GM12891 (cell line): ENCODE results near the gene LHFPL6.

Experiments used
- DNase-seq: peaks from one replicate; pipeline ENCODE4 v3.0.0; 2011; ENCODE audit warnings: low spot score; ENCODE audit not compliant: insufficient read length
- FAIRE-seq: peaks from 2 replicates; lab custom pipeline; 2011; peaks lifted over from hg19 to GRCh38; lab: Jason Lieb, UNC
- PAX5 ChIP-seq: IDR thresholded peaks from 2 replicates; pipeline ENCODE4 v1.6.1; 2011; ENCODE audit warnings: low read length, moderate library complexity, mild to moderate bottlenecking; ENCODE audit not compliant: insufficient read depth, severe bottlenecking
- POLR2A ChIP-seq: IDR thresholded peaks from 2 replicates; pipeline ENCODE4 v1.6.1; 2011; ENCODE audit warnings: low read depth, low read length, control low read depth
- POLR2AphosphoS5 ChIP-seq: IDR thresholded peaks from 2 replicates; pipeline ENCODE4 v1.6.1; 2011; ENCODE audit warnings: low read depth, low read length, control low read depth
- POU2F2 ChIP-seq: IDR thresholded peaks from 2 replicates; pipeline ENCODE4 v1.6.1; 2011; ENCODE audit warnings: low read depth, mild to moderate bottlenecking, control low read depth, low read length, moderate library complexity
- SPI1 ChIP-seq: IDR thresholded peaks from 2 replicates; pipeline ENCODE4 v1.6.1; 2011; ENCODE audit warnings: low read depth, low read length, control low read depth
- TAF1 ChIP-seq: IDR thresholded peaks from 2 replicates; pipeline ENCODE4 v1.6.1; 2011; ENCODE audit warnings: low read depth, low read length, control low read depth

LHFPL6 gene

DNA sequence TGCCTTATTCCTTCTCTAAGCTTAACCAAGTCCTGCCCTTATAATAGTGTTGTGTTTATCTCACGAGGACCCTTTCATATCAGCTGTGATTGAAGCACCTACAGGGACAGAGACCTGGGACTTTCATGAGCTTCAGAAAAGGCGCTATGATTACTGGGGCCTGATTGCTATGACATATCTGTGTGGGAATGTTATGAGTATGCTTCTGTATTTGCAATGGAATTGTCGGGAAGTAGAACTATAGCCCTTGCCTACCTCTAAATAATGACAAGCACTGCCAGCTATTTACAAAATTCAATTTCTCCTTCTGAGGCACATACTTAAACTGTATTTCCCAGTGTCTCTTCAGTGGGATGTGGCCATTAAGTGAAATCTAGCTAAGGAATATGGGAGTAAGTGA, 191.5 kb downstream of the LHFPL6 start:
- no peak for TF ChIP-seq SPI1
- TF ChIP-seq PAX5: no peak
- TF ChIP-seq POU2F2: no peak
- TF ChIP-seq TAF1: no peak
- TF ChIP-seq POLR2AphosphoS5: no peak
- TF ChIP-seq POLR2A: no peak
- FAIRE-seq (no peak), DNase-seq (no peak)

GRCh38 chr13:39410964-39411363, 192.0 kb downstream of the LHFPL6 start:
- TF ChIP-seq TAF1 (no peak), PAX5 (no peak), SPI1 (no peak), POU2F2 (no peak), POLR2AphosphoS5 (no peak), POLR2A (no peak)
- FAIRE-seq (no peak), DNase-seq (no peak)

GRCh38 chr13:39410096-39410901, 192.7 kb downstream of the LHFPL6 start:
- FAIRE-seq (no peak), DNase-seq (no peak)

GRCh38 chr13:39408512-39408911, 194.5 kb downstream of the LHFPL6 start:
- FAIRE-seq (no peak), DNase-seq (no peak)
- TF ChIP-seq PAX5 (no peak), POLR2AphosphoS5 (no peak), POU2F2 (no peak), TAF1 (no peak), SPI1 (no peak), POLR2A (no peak)

More at GRCh38 chr13:39410096-39410901, 192.7 kb downstream of the LHFPL6 start:
- TF ChIP-seq TAF1 (no peak), POLR2AphosphoS5 (no peak), SPI1 (no peak), POU2F2 (no peak)

GRCh38 chr13:39407786-39408185, 195.2 kb downstream of the LHFPL6 start:
- no peak for TF ChIP-seq PAX5
- no peak for TF ChIP-seq POU2F2
- no peak for TF ChIP-seq SPI1
- no peak for TF ChIP-seq TAF1
- TF ChIP-seq POLR2AphosphoS5: no peak
- DNase-seq (no peak), FAIRE-seq (no peak)

GRCh38 chr13:39407138-39407537, 195.9 kb downstream of the LHFPL6 start:
- DNase-seq: no peak
- no peak for FAIRE-seq

GRCh38 chr13:39406688-39407087, 196.3 kb downstream of the LHFPL6 start:
- no peak for TF ChIP-seq POU2F2
- DNase-seq: peak; percentile 5
- FAIRE-seq: no peak

More at GRCh38 chr13:39407138-39407537, 195.9 kb downstream of the LHFPL6 start:
- TF ChIP-seq POLR2AphosphoS5: no peak
- TF ChIP-seq TAF1: no peak
- no peak for TF ChIP-seq POLR2A
- TF ChIP-seq PAX5: no peak
- no peak for TF ChIP-seq SPI1
- no peak for TF ChIP-seq POU2F2

- TF ChIP-seq SPI1: no peak
- TF ChIP-seq PAX5: no peak
- no peak for TF ChIP-seq TAF1
- TF ChIP-seq POLR2AphosphoS5: no peak
- no peak for TF ChIP-seq POU2F2
- TF ChIP-seq POLR2A: no peak
- FAIRE-seq (no peak), DNase-seq (no peak)
Observed at GRCh38 chr13:39405596-39406205, 197.3 kb downstream of the LHFPL6 start.

DNA sequence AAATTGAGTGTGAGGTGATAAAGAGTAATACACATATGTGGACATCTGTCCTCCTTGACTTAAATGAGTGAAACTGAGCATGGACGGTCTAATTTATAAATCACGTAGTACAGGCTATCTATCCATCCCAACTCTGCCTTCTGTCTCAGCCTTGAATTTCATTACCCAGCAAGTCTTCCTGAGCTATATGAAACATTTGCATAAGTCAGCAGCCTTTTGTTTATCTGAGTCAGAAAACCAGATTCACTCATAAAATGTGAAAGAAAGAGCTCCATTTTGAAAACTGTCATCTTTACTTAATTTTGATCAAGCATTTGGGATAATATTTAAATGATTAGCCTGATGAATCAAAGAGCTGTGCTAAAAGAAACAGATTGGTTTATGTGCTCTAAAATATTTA, 197.9 kb downstream of the LHFPL6 start:
- TF ChIP-seq SPI1 (no peak), POLR2A (no peak), POU2F2 (no peak), PAX5 (no peak), TAF1 (no peak), POLR2AphosphoS5 (no peak)
- no peak for FAIRE-seq
- no peak for DNase-seq

DNA sequence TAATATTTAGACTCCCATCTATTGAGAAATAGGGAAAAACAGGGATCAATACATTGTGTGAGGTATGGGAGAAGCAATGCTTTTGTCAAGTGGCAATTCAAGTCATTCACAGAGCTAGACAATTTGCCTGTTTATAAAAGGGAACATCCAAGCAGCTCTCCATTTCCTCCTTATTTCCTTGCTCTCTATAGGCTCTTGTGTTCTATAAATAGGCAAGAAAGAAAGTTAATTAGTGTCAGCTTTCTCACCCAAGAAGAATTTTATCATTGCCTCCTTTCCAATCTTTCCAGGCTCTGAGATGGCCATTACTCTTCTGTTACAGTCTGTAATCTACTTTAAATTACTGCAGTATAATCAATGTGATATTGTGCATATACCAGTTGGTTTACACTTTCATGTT, 199.9 kb downstream of the LHFPL6 start:
- TF ChIP-seq TAF1: no peak
- no peak for TF ChIP-seq POU2F2
- no peak for TF ChIP-seq PAX5
- no peak for TF ChIP-seq POLR2A
- TF ChIP-seq SPI1: no peak
- TF ChIP-seq POLR2AphosphoS5: no peak
- DNase-seq: no peak
- no peak for FAIRE-seq
